Subcutaneous adipose tissue (tissue), 4 donors: Measurements from ENCODE around the gene KLHDC7B. TPM values are rescaled to one million over a fixed set of nuclear protein-coding genes. Genes with fewer than 3 reads are reported as not detected.

Experiments
- total RNA-seq, 4 donors: library from RNA; depleted of rRNA; stranded (reverse); fragments of >200 nt; gene quantifications; one replicate each; pipeline ENCODE4 v1.1.0, GENCODE V29; 2016
- TF ChIP-seq, protein P1 (sequence below): fragments of 450-650 bp; IDR thresholded peaks from one replicate; pipeline ENCODE4 v1.5.1; 2016; ENCODE audit warnings: low read depth, mild to moderate bottlenecking, control low read depth, antibody characterized with exemption, moderate library complexity

KLHDC7B gene
- total RNA-seq, 4 donors from 2014 or later: not detected

DNA sequence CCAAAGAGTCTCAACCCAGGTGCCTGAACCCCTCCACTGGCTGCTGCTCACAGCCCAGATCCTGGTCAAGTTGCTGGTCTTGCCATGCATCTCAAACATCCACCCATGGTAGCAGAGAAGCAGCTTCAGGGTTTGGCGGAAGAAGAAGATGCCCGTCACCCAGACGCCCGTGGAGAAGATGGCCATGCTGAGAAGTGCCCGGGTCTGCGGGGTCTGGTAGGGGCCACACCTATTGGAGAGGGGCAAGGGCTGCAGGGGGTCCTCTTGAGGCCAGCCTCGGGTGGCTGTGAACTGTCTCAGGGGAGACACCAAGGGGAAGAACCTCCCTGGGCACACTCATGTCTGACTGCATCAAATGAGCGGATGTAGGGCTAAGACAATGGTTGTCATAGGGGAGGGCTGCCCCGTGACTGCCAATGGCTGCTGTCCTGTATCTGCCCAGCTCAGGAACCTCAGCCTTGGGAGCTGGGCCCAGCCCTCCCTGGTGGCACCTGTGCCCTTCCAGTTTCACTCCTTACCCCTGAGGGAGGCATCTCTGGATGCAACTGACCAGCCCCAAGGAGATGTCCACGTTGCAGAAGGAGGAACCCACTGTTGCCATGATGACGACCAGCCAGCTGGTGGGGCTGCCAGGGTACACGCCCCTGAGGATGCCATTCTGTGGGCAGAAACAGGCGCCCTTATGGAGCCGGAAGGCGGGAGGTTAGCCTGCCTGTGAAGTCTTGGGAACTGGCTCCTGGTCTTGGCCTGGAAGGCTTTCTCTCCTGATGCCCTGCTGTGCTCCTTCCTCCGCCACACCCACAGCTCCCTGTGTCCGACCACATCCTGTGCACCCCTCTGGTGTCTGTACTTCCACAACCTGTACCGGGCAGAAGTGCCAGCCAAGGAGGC is 31.4 kb downstream of the KLHDC7B start:
- TF ChIP-seq, protein P1, sequence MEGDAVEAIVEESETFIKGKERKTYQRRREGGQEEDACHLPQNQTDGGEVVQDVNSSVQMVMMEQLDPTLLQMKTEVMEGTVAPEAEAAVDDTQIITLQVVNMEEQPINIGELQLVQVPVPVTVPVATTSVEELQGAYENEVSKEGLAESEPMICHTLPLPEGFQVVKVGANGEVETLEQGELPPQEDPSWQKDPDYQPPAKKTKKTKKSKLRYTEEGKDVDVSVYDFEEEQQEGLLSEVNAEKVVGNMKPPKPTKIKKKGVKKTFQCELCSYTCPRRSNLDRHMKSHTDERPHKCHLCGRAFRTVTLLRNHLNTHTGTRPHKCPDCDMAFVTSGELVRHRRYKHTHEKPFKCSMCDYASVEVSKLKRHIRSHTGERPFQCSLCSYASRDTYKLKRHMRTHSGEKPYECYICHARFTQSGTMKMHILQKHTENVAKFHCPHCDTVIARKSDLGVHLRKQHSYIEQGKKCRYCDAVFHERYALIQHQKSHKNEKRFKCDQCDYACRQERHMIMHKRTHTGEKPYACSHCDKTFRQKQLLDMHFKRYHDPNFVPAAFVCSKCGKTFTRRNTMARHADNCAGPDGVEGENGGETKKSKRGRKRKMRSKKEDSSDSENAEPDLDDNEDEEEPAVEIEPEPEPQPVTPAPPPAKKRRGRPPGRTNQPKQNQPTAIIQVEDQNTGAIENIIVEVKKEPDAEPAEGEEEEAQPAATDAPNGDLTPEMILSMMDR: no peak

DNA sequence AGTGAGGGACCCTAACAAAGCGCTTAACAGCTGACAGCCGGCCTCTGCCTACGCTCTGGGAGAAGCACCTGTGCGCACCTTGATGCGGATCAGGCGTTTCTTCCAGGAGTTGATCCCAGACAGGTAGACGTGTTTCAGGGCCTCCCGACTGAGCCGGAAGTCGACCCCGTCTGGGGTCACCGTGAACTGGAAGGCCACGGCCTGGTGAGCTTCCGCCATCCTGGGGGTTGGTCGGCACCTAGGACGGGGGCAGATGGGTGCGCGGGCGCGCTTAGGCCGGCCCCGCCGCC is 31.9 kb downstream of the KLHDC7B start:
- TF ChIP-seq, protein P1: no peak

DNA sequence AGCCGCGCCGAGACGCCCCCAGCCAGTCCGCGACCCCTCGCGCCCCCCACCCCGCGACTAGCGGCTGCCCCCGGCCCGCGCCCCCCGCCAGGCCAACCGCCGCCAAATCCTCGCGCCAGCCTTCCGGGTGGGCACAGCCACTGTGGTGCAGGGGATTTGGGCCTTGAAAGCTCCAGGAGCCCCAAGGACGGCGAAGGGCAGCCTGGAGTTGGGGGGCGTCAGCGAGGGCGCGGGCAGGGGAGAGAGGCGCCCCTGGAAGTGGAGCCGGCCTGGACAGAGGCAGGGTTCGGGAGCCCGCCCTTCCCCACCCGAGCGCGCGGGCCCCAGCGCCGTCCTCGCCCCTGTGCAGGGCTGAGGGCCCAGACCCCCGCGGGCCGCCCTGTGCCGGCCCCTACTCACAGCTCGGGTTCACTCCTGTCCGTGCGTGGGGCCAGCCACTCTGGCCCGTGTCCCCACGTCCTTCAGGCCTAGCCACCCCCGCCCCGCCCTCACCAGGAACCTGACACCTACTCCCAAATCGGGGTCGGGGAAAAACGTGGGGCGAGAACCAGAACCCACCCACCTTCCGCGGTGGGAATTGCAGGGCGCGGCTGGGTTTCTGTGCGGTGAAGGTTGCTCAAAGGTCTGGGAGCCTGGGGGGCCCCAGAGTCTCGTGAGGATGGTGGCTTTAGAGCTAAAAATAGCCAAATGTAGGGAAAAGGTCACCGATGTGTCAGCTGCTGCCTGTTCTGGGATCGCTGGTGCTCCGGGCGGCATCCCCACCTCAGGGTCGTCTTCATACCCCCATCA is 32.5 kb downstream of the KLHDC7B start, which contains the start of gene CPT1B:
TSS of gene CPT1B (minus strand) at position 441 of the 789 bp plus-strand sequence. CDS start 512 bp downstream, outside the sequence.
- TF ChIP-seq, protein P1: no peak

DNA sequence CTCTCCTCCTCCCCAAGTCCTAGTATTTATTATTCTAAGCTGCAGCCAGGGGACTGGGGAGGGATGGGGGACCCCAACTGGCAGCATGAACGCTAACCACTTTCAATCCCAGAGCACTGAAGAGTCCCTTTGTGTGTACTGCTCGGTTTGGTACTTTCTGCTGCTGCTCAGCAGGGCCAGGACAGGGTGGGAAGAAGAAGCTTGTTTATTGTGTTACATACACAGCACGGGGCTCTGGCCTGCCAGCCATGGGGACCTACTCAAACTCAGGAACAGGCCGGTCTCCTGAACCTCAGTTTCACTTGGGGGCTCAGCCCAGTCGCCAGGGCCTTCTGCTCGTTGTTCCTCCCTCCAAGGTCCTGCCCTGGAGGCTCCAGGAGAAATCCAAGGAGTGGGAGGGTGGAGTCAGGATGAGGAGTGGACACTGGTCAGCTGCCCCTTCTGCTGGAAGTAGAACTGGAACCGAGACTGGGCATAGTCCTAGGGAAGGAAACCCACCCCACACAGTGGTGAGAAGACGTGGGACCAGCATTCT is 33.1 kb downstream of the KLHDC7B start:
- TF ChIP-seq, protein P1: no peak

DNA sequence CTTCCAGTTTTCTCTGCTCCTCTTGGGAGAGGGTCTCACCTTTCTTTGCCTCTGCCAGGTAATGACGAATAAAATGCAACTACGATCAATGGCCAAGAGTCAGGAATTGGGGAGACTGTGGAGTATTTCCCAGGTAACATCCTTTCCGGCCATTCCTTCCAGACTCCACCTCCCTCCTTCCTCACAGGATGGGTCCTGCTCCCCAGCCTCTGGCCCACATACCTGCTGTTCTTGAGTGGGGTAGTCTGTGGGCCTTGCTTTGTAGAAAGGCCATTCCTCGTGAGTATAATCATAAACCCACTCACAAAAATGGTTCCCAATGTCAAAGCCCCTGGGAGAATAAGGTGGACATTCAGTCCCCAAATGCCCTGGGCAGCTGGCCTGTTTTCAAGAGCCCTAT is 34.1 kb downstream of the KLHDC7B start:
- TF ChIP-seq, protein P1: no peak

DNA sequence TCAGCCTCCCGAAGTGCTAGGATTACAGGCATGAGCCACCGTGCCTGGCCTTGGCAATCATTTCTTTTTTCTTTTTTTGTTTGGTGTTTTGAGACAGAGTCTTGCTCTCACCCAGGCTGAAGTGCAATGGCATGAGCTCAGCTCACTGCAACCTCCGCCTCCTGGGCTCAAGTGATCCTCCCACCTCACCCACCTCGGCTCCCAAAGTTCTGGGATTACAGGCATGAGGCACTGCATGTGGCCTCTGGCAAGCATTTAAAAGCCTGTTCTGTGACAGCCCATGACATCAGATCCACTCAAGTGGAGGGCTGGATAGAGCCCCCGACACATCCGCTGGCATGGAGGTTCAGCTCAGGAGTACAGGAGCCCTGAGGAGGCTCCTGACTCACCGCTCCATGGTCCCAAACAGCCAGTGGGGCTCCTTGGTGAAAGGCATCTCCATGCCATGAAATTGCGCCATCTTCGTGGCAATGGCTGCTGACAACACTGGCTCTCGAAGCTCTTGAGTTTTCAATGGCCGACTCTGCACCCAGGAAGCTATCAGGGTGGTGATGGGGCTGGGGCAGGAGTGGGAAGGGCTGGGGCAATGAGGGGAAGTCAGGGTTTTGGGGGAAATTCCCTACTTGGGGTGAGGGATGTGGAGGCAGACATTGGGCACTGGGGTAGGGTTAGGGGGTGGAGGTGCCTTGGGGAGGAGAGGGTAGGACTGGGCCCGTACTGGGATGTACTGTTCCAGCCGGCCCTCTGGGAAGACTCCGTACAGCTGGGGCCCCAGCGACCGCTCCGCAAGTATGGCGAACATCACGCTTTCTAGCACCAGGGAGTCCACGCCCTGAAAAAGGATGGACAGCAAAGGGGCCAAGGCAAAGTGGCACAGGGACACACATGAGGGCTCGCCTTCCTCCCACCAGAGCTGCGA is 35.6 kb downstream of the KLHDC7B start:
- TF ChIP-seq, protein P1: no peak
